Measurements from ENCODE around the gene DHX40. TPM values are rescaled to one million over a fixed set of nuclear protein-coding genes. Genes with fewer than 3 reads are reported as not detected.

DHX40 gene
- polyA plus RNA-seq, 1 experiment: 19.0 TPM

GRCh38 chr17:59533694-59534093 is 31.7 kb upstream of the DHX40 start:
- no peak for DNase-seq (ENCODE audit: low read depth)
- TF ChIP-seq CTCF (IDR thresholded peaks at IDR 0.05; ENCODE audit: insufficient read depth, low read depth, low read length): no peak
- Histone ChIP-seq H3K36me3 (ENCODE audit: control insufficient read depth, insufficient read depth, low read length) (no peaks in the 10 kb centered on the region), H3K4me3 (ENCODE audit: low read depth, low read length) (no peak overlapping the region), H3K27me3 (ENCODE audit: control insufficient read depth, insufficient read depth, low read length) (0 out of 2 replicates have a peak, but pooled peaks cover 3% of the 10 kb centered on the region)
- POLR2A ChIA-PET: no interaction called here
- CTCF ChIA-PET: interaction anchor here (5.5 kb wide), 1 partner anchor 12 kb away, joined by 27 read pairs; no protein-coding TSS in a partner anchor

GRCh38 chr17:59534583-59534982 is 30.8 kb upstream of the DHX40 start:
- no peak; the same call in 1 of the 2 replicates for TF ChIP-seq CTCF (IDR thresholded peaks at IDR 0.05; ENCODE audit: insufficient read depth, low read depth, low read length)
- Histone ChIP-seq H3K36me3 (ENCODE audit: control insufficient read depth, insufficient read depth, low read length) (no peaks in the 10 kb centered on the region), H3K27me3 (ENCODE audit: control insufficient read depth, insufficient read depth, low read length) (0 out of 2 replicates have a peak, but pooled peaks cover 3% of the 10 kb centered on the region), H3K4me3 (ENCODE audit: low read depth, low read length) (no peak overlapping the region)
- ChIA-PET CTCF (interaction anchor here (5.5 kb wide), 1 partner anchor 13 kb away, joined by 27 read pairs; no protein-coding TSS in a partner anchor), POLR2A (no interaction called here)
- no peak for DNase-seq (ENCODE audit: low read depth)

- ChIA-PET POLR2A (no interaction called here), CTCF (no interaction called here)
Observed at GRCh38 chr17:59538195-59538909, 27.1 kb upstream of the DHX40 start.

GRCh38 chr17:59542960-59543635 is 22.3 kb upstream of the DHX40 start:
- Histone ChIP-seq H3K4me3 (ENCODE audit: low read depth, low read length) (no peak overlapping the region), H3K36me3 (ENCODE audit: control insufficient read depth, insufficient read depth, low read length) (no peaks in the 10 kb centered on the region), H3K27me3 (ENCODE audit: control insufficient read depth, insufficient read depth, low read length) (no peaks in the 10 kb centered on the region)
- no peak for DNase-seq (ENCODE audit: low read depth)
- no peak for TF ChIP-seq CTCF (IDR thresholded peaks at IDR 0.05; ENCODE audit: insufficient read depth, low read depth, low read length)
- POLR2A ChIA-PET: no interaction called here
- CTCF ChIA-PET: no interaction called here

More at GRCh38 chr17:59538195-59538909, 27.1 kb upstream of the DHX40 start:
- no peak for TF ChIP-seq CTCF (IDR thresholded peaks at IDR 0.05; ENCODE audit: insufficient read depth, low read depth, low read length)
- H3K4me3 ChIP-seq (ENCODE audit: low read depth, low read length): no peak overlapping the region
- H3K36me3 ChIP-seq (ENCODE audit: control insufficient read depth, insufficient read depth, low read length): no peaks in the 10 kb centered on the region
- no peaks in the 10 kb centered on the region for H3K27me3 ChIP-seq (ENCODE audit: control insufficient read depth, insufficient read depth, low read length)
- DNase-seq (ENCODE audit: low read depth): no peak

GRCh38 chr17:59545942-59546341 is 19.5 kb upstream of the DHX40 start:
- Histone ChIP-seq H3K27me3 (ENCODE audit: control insufficient read depth, insufficient read depth, low read length) (no peaks in the 10 kb centered on the region), H3K36me3 (ENCODE audit: control insufficient read depth, insufficient read depth, low read length) (no peaks in the 10 kb centered on the region), H3K4me3 (ENCODE audit: low read depth, low read length) (no peak overlapping the region)
- no peak for TF ChIP-seq CTCF (IDR thresholded peaks at IDR 0.05; ENCODE audit: insufficient read depth, low read depth, low read length)
- DNase-seq (ENCODE audit: low read depth): no peak
- ChIA-PET POLR2A (no interaction called here), CTCF (interaction anchor here (1.2 kb wide), 1 partner anchor 24 kb away, joined by 6 read pairs; no protein-coding TSS in a partner anchor)
